HEK293T (cell line): Measurements from ENCODE around the gene OR2A5.

Experiments used
- CTCF ChIA-PET: fragments of 350-600 bp; formaldehyde crosslinking; extraction: SDS; loops from one replicate; lab custom pipeline; 2021; ENCODE audit warnings: antibody characterized with exemption, inconsistent platforms; lab: Yijun Ruan, JAX
- POLR2A ChIA-PET: fragments of 350-600 bp; formaldehyde crosslinking; extraction: SDS; loops from one replicate; lab custom pipeline; 2020; ENCODE audit warnings: antibody characterized with exemption, inconsistent platforms; lab: Yijun Ruan, JAX
- DNase-seq: peaks from one replicate; pipeline ENCODE4 v3.0.0; 2012; ENCODE audit warnings: mixed read lengths; ENCODE audit errors: extremely low spot score
- ARNT ChIP-seq: fragments of 450-650 bp; IDR thresholded peaks from 2 replicates; pipeline ENCODE4 v1.6.1; 2017; ENCODE audit warnings: mild to moderate bottlenecking
- BHLHE40 ChIP-seq: fragments of 450-650 bp; IDR thresholded peaks from 2 replicates; pipeline ENCODE4 v1.6.1; 2016; ENCODE audit warnings: mild to moderate bottlenecking, moderate library complexity, borderline replicate concordance
- CTBP1 ChIP-seq: fragments of 450-650 bp; IDR thresholded peaks from 2 replicates; pipeline ENCODE4 v1.6.1; 2016; ENCODE audit warnings: borderline replicate concordance
- ELF4 ChIP-seq: fragments of 450-650 bp; IDR thresholded peaks from 2 replicates; pipeline ENCODE4 v1.6.1; 2017; ENCODE audit warnings: antibody characterized with exemption
- FOXA1 ChIP-seq: fragments of 450-650 bp; IDR thresholded peaks from 2 replicates; pipeline ENCODE4 v1.6.1; 2016; ENCODE audit warnings: mild to moderate bottlenecking
- FOXK2 ChIP-seq: fragments of 450-650 bp; IDR thresholded peaks from 2 replicates; pipeline ENCODE4 v1.6.1; 2016; ENCODE audit warnings: mild to moderate bottlenecking
- FOXM1 ChIP-seq: fragments of 450-650 bp; IDR thresholded peaks from 2 replicates; pipeline ENCODE4 v1.6.1; 2017; ENCODE audit warnings: mild to moderate bottlenecking, borderline replicate concordance
- HDGF ChIP-seq: fragments of 450-650 bp; IDR thresholded peaks from 2 replicates; pipeline ENCODE4 v1.6.1; 2017; ENCODE audit warnings: antibody characterized with exemption, borderline replicate concordance
- L3MBTL2 ChIP-seq: fragments of 450-650 bp; conservative IDR thresholded peaks from 2 replicates; pipeline ENCODE4 v1.6.1; 2016; ENCODE audit warnings: mild to moderate bottlenecking
- LEF1 ChIP-seq: fragments of 450-650 bp; IDR thresholded peaks from 2 replicates; pipeline ENCODE4 v1.6.1; 2017; ENCODE audit warnings: mild to moderate bottlenecking, borderline replicate concordance
- NFRKB ChIP-seq: fragments of 450-650 bp; IDR thresholded peaks from 2 replicates; pipeline ENCODE4 v1.6.1; 2016; ENCODE audit warnings: mild to moderate bottlenecking, moderate library complexity
- SP1 ChIP-seq: fragments of 450-650 bp; IDR thresholded peaks from 2 replicates; pipeline ENCODE4 v1.6.1; 2017
- SUZ12 ChIP-seq: fragments of 450-650 bp; IDR thresholded peaks from 2 replicates; pipeline ENCODE4 v1.6.1; 2016; ENCODE audit warnings: mild to moderate bottlenecking
- TARDBP ChIP-seq: fragments of 450-650 bp; IDR thresholded peaks from 2 replicates; pipeline ENCODE4 v1.6.1; 2016
- ZNF384 ChIP-seq: fragments of 450-650 bp; IDR thresholded peaks from 2 replicates; pipeline ENCODE4 v1.6.1; 2016
- TF ChIP-seq, protein P1 (sequence below): fragments of 450-650 bp; IDR thresholded peaks from 2 replicates; pipeline ENCODE4 v1.6.1; 2016

Gene OR2A5, protein sequence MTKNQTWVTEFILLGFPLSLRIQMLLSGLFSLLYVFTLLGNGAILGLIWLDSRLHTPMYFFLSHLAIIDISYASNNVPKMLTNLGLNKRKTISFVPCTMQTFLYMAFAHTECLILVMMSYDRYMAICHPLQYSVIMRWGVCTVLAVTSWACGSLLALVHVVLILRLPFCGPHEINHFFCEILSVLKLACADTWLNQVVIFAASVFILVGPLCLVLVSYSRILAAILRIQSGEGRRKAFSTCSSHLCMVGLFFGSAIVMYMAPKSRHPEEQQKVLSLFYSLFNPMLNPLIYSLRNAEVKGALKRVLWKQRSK

DNA sequence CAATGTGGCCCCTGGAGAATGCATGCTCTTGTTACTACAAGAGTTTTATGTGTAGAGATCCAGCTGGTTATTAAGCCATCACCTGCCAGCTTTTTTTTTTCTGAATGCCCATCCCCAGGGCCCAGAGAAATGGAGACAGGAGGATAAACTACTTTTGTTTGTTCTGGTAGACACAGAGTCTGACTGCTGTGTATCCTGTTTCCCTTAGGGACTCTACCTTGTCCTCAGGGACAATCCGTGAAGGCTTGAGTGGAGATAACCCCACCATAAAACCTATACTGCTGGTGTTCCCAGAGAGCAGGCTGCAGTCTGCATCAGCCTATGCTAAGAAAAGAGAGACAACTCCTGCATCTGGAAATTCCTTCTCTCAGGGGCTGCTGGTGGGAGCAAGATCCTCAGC, at the start of gene OR2A5:
Gene OR2A5, plus strand, starts transcription at position 301 of the 400 bp plus-strand sequence. CDS start 1,454 bp downstream, outside the sequence.
- CTCF ChIA-PET, result no interaction called here

DNA sequence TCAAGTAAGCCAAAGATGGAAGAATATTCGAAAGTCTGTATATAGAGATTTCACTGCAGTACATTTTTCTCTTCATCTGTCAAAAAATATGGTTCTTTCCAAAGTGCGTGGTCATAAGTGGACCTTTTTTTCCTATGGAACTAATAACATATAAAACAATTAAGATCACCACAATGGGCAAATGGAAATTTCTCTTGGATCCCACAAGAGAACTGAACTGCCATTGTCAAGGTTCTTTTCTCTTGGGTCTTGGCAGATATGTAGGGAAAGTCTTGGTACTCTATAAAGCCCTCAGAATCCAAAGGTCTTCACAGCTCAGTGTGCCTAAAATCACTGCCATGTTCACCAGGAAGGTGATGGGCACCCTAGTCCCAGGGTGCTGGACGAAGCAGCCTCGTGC, 48.7 kb upstream of the OR2A5 start, which contains the start of gene OR6B1:
Gene OR6B1, plus strand, starts transcription at position 301 of the 400 bp plus-strand sequence. CDS start 3,677 bp downstream, outside the sequence.
- TF ChIP-seq TARDBP, result no peak
- TF ChIP-seq FOXK2, result no peak
- TF ChIP-seq, protein P1, sequence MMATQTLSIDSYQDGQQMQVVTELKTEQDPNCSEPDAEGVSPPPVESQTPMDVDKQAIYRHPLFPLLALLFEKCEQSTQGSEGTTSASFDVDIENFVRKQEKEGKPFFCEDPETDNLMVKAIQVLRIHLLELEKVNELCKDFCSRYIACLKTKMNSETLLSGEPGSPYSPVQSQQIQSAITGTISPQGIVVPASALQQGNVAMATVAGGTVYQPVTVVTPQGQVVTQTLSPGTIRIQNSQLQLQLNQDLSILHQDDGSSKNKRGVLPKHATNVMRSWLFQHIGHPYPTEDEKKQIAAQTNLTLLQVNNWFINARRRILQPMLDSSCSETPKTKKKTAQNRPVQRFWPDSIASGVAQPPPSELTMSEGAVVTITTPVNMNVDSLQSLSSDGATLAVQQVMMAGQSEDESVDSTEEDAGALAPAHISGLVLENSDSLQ, result no peak
- TF ChIP-seq NFRKB, result no peak
- TF ChIP-seq HDGF, result no peak
- DNase-seq, result no peak
- CTCF ChIA-PET, result no interaction called here
- POLR2A ChIA-PET, result no interaction called here

More for the DNA sequence above, at the start of gene OR2A5:
- POLR2A ChIA-PET, result no interaction called here
- no peak for TF ChIP-seq FOXA1
- no peak for TF ChIP-seq SUZ12
- DNase-seq, result no peak

DNA sequence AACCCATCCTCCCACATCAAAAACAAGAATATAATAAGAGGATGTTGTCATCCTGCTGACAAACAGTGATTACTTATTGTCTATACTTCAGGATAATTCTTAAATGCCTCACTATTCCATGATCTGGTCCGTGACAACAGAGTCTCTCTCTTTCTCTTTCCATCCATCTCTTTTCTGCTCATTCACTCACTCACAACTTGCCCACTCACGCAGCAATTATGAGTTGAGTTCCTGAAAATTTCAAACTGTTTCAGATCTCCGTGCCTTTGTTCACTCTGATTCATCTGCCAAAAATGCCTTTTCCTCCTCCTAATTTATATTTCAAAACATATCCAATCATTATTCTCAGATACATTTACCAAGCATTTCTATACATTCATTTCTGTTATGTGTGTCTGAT, 47.2 kb upstream of the OR2A5 start:
- DNase-seq, result no peak
- CTCF ChIA-PET, result no interaction called here
- POLR2A ChIA-PET, result no interaction called here
- TF ChIP-seq L3MBTL2, result no peak
- TF ChIP-seq FOXA1, result no peak
- TF ChIP-seq ELF4, result no peak
- TF ChIP-seq SUZ12, result no peak
- no peak for TF ChIP-seq FOXK2
- no peak for TF ChIP-seq ZNF384
- no peak for TF ChIP-seq TARDBP
- TF ChIP-seq LEF1, result no peak
- TF ChIP-seq, protein P1, result no peak
- TF ChIP-seq CTBP1, result no peak
- no peak for TF ChIP-seq NFRKB
- TF ChIP-seq BHLHE40, result no peak
- no peak for TF ChIP-seq SP1
- no peak for TF ChIP-seq FOXM1
- TF ChIP-seq HDGF, result no peak

DNA sequence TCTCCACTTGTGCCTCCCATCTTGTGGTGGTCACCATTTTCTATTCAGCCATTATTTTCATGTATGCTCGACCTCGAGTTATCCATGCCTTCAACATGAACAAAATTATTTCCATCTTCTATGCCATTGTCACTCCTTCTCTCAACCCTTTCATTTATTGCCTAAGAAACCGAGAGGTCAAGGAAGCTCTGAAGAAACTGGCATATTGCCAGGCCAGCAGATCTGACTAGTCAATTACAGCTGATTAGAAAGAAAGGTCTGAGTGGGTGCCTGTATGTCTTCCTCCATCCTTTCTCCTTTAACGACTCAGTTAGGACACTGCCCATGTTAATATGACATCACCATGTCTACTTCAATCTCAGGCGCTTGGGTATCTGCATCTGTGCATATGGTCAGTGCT, 44.0 kb upstream of the OR2A5 start:
- POLR2A ChIA-PET, result no interaction called here
- no peak for DNase-seq
- CTCF ChIA-PET, result no interaction called here
- no peak for TF ChIP-seq SP1
- no peak for TF ChIP-seq SUZ12
- TF ChIP-seq ELF4, result no peak
- TF ChIP-seq TARDBP, result no peak
- no peak for TF ChIP-seq FOXA1
- TF ChIP-seq ARNT, result no peak
- no peak for TF ChIP-seq CTBP1
- TF ChIP-seq L3MBTL2, result no peak
- TF ChIP-seq FOXK2, result no peak
- TF ChIP-seq FOXM1, result no peak
- TF ChIP-seq, protein P1, result no peak
- TF ChIP-seq HDGF, result no peak
- TF ChIP-seq ZNF384, result no peak
- TF ChIP-seq BHLHE40, result no peak
- no peak for TF ChIP-seq LEF1
- no peak for TF ChIP-seq NFRKB

DNA sequence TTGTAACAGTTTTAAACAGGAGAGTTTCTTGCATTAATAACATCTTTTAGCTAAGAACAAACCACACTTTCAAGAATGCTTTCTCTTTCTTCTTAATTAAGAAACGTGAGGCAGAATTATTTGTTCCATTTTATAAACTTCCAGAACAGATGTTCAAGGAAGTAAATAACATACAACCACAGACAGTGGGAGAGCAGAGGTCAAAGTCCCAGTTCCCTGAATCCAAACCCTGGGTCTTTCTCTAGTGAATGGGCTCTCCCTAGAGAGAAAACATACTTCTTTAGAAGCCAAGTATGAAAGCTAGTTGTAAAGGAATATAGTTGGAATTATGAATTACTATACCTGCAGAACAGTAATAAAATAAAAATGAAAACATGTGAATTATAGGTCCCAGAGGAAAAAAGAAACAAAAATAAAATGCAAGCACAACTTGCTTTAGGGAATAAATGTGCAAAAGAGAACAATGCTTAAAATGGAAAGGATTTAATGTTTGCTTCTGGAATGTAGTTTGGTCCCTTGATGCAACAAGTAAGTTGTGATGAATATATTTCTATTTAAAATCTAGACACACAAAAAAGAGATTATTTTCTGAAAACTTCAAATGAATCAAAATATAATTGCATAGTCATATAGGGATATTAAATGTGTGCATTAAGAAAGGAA, 42.6 kb upstream of the OR2A5 start:
- ChIA-PET CTCF (no interaction called here), POLR2A (no interaction called here)
- DNase-seq, result no peak
- TF ChIP-seq L3MBTL2 (no peak), NFRKB (no peak), ZNF384 (no peak), FOXA1 (no peak), FOXM1 (no peak), HDGF (no peak), LEF1 (no peak), TARDBP (no peak), SUZ12 (no peak)
- TF ChIP-seq, protein P1, result no peak

DNA sequence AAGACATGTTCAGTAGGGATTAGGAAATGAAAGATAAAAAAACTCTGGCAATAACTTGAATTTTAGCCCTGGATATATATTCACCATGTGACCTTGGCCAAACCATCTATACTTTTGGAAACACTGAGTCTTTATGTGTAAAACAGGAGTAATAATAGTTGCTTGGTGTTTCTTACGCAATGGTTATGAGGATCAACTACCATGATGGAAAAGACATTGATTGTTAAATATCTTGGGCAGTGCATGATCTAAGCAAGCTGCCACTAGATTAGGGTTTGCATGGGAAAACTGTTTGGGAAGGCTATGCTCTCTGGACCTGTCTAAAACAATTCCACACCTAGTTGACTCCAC, 42.1 kb upstream of the OR2A5 start:
- no peak for TF ChIP-seq FOXM1
- TF ChIP-seq SP1, result no peak
- TF ChIP-seq FOXK2, result no peak
- no peak for TF ChIP-seq NFRKB
- TF ChIP-seq ARNT, result no peak
- no peak for TF ChIP-seq TARDBP
- no peak for TF ChIP-seq FOXA1
- no peak for TF ChIP-seq LEF1
- TF ChIP-seq, protein P1, result no peak
- no peak for TF ChIP-seq SUZ12
- TF ChIP-seq ZNF384, result no peak
- TF ChIP-seq CTBP1, result no peak
- no peak for TF ChIP-seq ELF4
- no peak for TF ChIP-seq BHLHE40
- TF ChIP-seq L3MBTL2, result no peak
- TF ChIP-seq HDGF, result no peak
- CTCF ChIA-PET, result no interaction called here
- POLR2A ChIA-PET, result no interaction called here
- no peak for DNase-seq
